ENCODE results near the gene COL6A1.

DNA sequence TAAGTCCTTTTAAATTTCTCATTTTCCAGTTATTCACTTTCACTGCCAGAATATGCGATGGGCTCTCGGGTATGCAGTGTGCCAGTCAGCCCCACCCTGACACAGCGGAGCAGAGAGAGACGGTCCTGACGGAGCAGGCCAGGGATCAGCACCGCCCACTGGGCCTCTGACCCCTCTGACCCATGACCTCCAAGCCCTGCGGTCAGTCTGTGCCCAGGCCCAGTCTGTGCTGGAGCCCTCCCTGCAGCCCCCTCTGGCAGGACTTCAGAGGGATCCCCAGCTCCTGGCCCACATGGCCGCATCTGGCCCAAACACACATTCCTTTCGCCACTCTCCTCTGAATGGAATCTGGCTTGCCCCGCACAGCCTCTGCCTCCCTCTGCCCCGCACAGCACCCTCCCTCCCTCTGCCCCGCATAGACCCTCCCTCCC lies 72.9 kb downstream of the COL6A1 start:
- no peak for TF ChIP-seq RAD21 (conservative IDR thresholded peaks at IDR 0.05 in 1 of 2, IDR thresholded peaks at IDR 0.05 in 1 of 2)
- no peak for TF ChIP-seq CTCF (IDR thresholded peaks at IDR 0.05)
- no peak for TF ChIP-seq HDAC2 (IDR thresholded peaks at IDR 0.05)
- no peak for TF ChIP-seq HOXB13 (CRISPR knock-in tag; IDR thresholded peaks at IDR 0.05; ENCODE audit: low read depth)
- TF ChIP-seq ZC3H11A (IDR thresholded peaks at IDR 0.05) = no peak
- no peak for TF ChIP-seq MYC (IDR thresholded peaks at IDR 0.05; ENCODE audit: borderline replicate concordance, low read length)
- no peak for TF ChIP-seq POLR2A (IDR thresholded peaks at IDR 0.05; ENCODE audit: low read length)
- no peak for TF ChIP-seq SMC3 (IDR thresholded peaks at IDR 0.05)

All from A549 (cell line).